ENCODE data around the gene XRCC4. TPM values are rescaled to one million over a fixed set of nuclear protein-coding genes. Genes with fewer than 3 reads are reported as not detected.
A peak's percentile ranks its signal among the peaks of the same experiment; 100 is the strongest.

XRCC4 gene
- total RNA-seq, 1 experiment from 2014 or later, result 24.6 TPM

DNA sequence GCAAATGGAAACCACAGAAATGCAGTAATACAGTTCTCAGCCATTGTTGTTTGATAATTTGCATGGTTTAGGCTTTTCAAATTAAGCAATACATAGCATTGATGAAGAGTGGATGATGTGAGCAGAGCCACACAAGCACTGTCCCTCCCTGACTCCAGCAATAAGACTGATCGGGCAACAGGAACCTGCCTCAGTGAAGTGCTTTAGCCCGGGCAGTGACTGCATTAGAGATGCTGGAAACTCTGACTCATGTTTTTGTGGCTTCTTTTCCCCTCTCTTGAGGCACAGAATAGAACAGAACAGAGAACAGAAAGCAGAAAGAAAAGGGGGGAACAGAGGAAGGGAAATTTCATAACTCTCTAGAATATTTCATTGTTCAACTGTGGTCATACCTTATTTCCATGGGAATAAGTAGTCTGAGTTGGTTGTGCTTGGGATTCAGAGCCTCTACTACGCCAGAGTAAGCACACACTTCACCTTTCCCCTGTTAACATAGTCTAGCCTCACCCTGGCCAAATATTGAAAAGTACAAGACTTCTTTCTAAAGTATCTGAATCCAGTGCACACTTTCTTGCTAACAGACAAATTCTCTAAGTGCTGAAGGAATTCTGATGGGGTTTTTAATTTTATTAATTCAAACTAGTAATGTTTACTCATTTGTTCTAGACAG, 229.4 kb downstream of the XRCC4 start:
- Histone ChIP-seq H3K27me3 (ENCODE audit: insufficient read depth, low read length) (no peaks in the 10 kb centered on the region), H3K4me2 (ENCODE audit: low read length) (peak overlapping the region; percentile 4), H3K79me2 (ENCODE audit: insufficient read depth, low read length) (no peaks in the 10 kb centered on the region), H3K4me1 (ENCODE audit: control insufficient read depth in 1 of 2, insufficient read depth in 2 of 2, low read length in 2 of 2) (peaks cover 0 to 15% of the 10 kb centered on the region in 2 experiments; a peak in 2 of 4 replicates), H3K9me2 (ENCODE audit: insufficient read depth) (no peaks in the 10 kb centered on the region), H3K27ac (ENCODE audit: low read depth, low read length) (no peak overlapping the region), H3K4me3 (replicated peaks in 1 of 2; ENCODE audit: low read depth in 1 of 2, low read length in 2 of 2) (no peak overlapping the region), H3K9ac (ENCODE audit: low read length) (no peak overlapping the region), H3K9me3 (ENCODE audit: control insufficient read depth in 1 of 2, insufficient read depth in 1 of 2, low read depth in 1 of 2, low read length in 2 of 2) (no peaks in the 10 kb centered on the region), H3K36me3 (ENCODE audit: control insufficient read depth in 1 of 2, insufficient read depth in 2 of 2, low read length in 2 of 2) (no peaks in the 10 kb centered on the region), H4K20me1 (ENCODE audit: insufficient read depth) (no peaks in the 10 kb centered on the region), H2AFZ (ENCODE audit: low read depth, low read length, poor library complexity, severe bottlenecking) (no peak overlapping the region)
- ChIA-PET CTCF (no interaction called here), POLR2A (no interaction called here), RAD21 (ENCODE audit: low non-redundant PET in 1 of 2, low total read pairs in 2 of 2, uncharacterized antibody in 2 of 2, unreplicated experiment in 2 of 2) (no interaction called here)
- ATAC-seq (peak; percentile 80), DNase-seq (ENCODE audit: low read depth, low spot score) (peak; percentile 44)
- peak; percentile 51; the same call in 1 of the 2 replicates for TF ChIP-seq JUND (IDR thresholded peaks at IDR 0.05)
- TF ChIP-seq CBX3 (IDR thresholded peaks at IDR 0.05; ENCODE audit: low read depth), result no peak
- no peak for TF ChIP-seq RAD21 (IDR thresholded peaks at IDR 0.05; ENCODE audit: low read depth)
- no peak for TF ChIP-seq POLR2A (IDR thresholded peaks at IDR 0.05; ENCODE audit: borderline replicate concordance, extremely low read depth, insufficient read depth, insufficient read length)
- TF ChIP-seq CEBPB (IDR thresholded peaks at IDR 0.05; ENCODE audit: low read depth), result no peak; the same call in 1 of the 2 replicates
- peak; percentile 32 for TF ChIP-seq SP1 (IDR thresholded peaks at IDR 0.05; ENCODE audit: low read depth)
- no peak for TF ChIP-seq EGR1 (IDR thresholded peaks at IDR 0.05; ENCODE audit: low read depth)
- peak; percentile 54 for TF ChIP-seq FOSL1 (IDR thresholded peaks at IDR 0.05; ENCODE audit: low read depth)
- intact Hi-C loops (cut with micrococcal nuclease), result no loop called here
- no TSS peak for BruUV-seq (replicated peaks)

GRCh38 chr5:83312663-83313062, 235.3 kb downstream of the XRCC4 start:
- no peak for ATAC-seq
- H3K27ac ChIP-seq (ENCODE audit: low read depth, low read length), result no peak overlapping the region
- no TSS peak for BruUV-seq (replicated peaks)
- no peak overlapping the region for H3K4me3 ChIP-seq (replicated peaks in 1 of 2; ENCODE audit: low read depth in 1 of 2, low read length in 2 of 2)
- no peaks in the 10 kb centered on the region for H3K36me3 ChIP-seq (ENCODE audit: control insufficient read depth in 1 of 2, insufficient read depth in 2 of 2, low read length in 2 of 2)
- H3K4me1 ChIP-seq (ENCODE audit: control insufficient read depth in 1 of 2, insufficient read depth in 2 of 2, low read length in 2 of 2), result peaks cover 0 to 5% of the 10 kb centered on the region in 2 experiments; a peak in 1 of 4 replicates
- no peak overlapping the region for H3K9ac ChIP-seq (ENCODE audit: low read length)
- H3K9me3 ChIP-seq (ENCODE audit: control insufficient read depth in 1 of 2, insufficient read depth in 1 of 2, low read depth in 1 of 2, low read length in 2 of 2), result peaks cover 5 to 9% of the 10 kb centered on the region in 2 experiments; a peak in 2 of 4 replicates
- no peaks in the 10 kb centered on the region for H3K79me2 ChIP-seq (ENCODE audit: insufficient read depth, low read length)
- CTCF ChIA-PET, result no interaction called here
- RAD21 ChIA-PET (ENCODE audit: low non-redundant PET in 1 of 2, low total read pairs in 2 of 2, uncharacterized antibody in 2 of 2, unreplicated experiment in 2 of 2), result no interaction called here
- H3K4me2 ChIP-seq (ENCODE audit: low read length), result no peak overlapping the region
- no peaks in the 10 kb centered on the region for H4K20me1 ChIP-seq (ENCODE audit: insufficient read depth)
- intact Hi-C loops (cut with micrococcal nuclease), result no loop called here
- no peak for DNase-seq (ENCODE audit: low read depth, low spot score)
- POLR2A ChIA-PET, result no interaction called here
- H2AFZ ChIP-seq (ENCODE audit: low read depth, low read length, poor library complexity, severe bottlenecking), result no peak overlapping the region
- H3K27me3 ChIP-seq (ENCODE audit: insufficient read depth, low read length), result no peaks in the 10 kb centered on the region
- H3K9me2 ChIP-seq (ENCODE audit: insufficient read depth), result no peaks in the 10 kb centered on the region
- TF ChIP-seq, protein P1, sequence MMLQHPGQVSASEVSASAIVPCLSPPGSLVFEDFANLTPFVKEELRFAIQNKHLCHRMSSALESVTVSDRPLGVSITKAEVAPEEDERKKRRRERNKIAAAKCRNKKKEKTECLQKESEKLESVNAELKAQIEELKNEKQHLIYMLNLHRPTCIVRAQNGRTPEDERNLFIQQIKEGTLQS (IDR thresholded peaks at IDR 0.05), result no peak
- TF ChIP-seq SP1 (IDR thresholded peaks at IDR 0.05; ENCODE audit: low read depth) (no peak), YY1 (IDR thresholded peaks at IDR 0.05; ENCODE audit: extremely low read depth, insufficient replicate concordance, low read depth, low read length) (no peak), EGR1 (IDR thresholded peaks at IDR 0.05; ENCODE audit: low read depth) (no peak), EZH2phosphoT487 (IDR thresholded peaks at IDR 0.05; ENCODE audit: borderline replicate concordance) (no peak), FOSL1 (IDR thresholded peaks at IDR 0.05; ENCODE audit: low read depth) (no peak), JUND (IDR thresholded peaks at IDR 0.05) (no peak), ZFX (IDR thresholded peaks at IDR 0.05) (no peak)
- TF ChIP-seq, protein P2, sequence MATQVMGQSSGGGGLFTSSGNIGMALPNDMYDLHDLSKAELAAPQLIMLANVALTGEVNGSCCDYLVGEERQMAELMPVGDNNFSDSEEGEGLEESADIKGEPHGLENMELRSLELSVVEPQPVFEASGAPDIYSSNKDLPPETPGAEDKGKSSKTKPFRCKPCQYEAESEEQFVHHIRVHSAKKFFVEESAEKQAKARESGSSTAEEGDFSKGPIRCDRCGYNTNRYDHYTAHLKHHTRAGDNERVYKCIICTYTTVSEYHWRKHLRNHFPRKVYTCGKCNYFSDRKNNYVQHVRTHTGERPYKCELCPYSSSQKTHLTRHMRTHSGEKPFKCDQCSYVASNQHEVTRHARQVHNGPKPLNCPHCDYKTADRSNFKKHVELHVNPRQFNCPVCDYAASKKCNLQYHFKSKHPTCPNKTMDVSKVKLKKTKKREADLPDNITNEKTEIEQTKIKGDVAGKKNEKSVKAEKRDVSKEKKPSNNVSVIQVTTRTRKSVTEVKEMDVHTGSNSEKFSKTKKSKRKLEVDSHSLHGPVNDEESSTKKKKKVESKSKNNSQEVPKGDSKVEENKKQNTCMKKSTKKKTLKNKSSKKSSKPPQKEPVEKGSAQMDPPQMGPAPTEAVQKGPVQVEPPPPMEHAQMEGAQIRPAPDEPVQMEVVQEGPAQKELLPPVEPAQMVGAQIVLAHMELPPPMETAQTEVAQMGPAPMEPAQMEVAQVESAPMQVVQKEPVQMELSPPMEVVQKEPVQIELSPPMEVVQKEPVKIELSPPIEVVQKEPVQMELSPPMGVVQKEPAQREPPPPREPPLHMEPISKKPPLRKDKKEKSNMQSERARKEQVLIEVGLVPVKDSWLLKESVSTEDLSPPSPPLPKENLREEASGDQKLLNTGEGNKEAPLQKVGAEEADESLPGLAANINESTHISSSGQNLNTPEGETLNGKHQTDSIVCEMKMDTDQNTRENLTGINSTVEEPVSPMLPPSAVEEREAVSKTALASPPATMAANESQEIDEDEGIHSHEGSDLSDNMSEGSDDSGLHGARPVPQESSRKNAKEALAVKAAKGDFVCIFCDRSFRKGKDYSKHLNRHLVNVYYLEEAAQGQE (IDR thresholded peaks at IDR 0.05; ENCODE audit: low read depth), result no peak
- TF ChIP-seq, protein P3, sequence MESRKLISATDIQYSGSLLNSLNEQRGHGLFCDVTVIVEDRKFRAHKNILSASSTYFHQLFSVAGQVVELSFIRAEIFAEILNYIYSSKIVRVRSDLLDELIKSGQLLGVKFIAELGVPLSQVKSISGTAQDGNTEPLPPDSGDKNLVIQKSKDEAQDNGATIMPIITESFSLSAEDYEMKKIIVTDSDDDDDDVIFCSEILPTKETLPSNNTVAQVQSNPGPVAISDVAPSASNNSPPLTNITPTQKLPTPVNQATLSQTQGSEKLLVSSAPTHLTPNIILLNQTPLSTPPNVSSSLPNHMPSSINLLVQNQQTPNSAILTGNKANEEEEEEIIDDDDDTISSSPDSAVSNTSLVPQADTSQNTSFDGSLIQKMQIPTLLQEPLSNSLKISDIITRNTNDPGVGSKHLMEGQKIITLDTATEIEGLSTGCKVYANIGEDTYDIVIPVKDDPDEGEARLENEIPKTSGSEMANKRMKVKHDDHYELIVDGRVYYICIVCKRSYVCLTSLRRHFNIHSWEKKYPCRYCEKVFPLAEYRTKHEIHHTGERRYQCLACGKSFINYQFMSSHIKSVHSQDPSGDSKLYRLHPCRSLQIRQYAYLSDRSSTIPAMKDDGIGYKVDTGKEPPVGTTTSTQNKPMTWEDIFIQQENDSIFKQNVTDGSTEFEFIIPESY (IDR thresholded peaks at IDR 0.05; ENCODE audit: extremely low read depth, insufficient replicate concordance, low read length), result no peak
- TF ChIP-seq, protein P4, sequence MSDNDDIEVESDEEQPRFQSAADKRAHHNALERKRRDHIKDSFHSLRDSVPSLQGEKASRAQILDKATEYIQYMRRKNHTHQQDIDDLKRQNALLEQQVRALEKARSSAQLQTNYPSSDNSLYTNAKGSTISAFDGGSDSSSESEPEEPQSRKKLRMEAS (IDR thresholded peaks at IDR 0.05), result no peak
